Measurements from ENCODE around the gene ADIPOR1.

GRCh38 chr1:202953392-202953791 lies 4.7 kb downstream of the ADIPOR1 start:
- TF ChIP-seq TAF1 (IDR thresholded peaks at IDR 0.05; ENCODE audit: borderline replicate concordance, insufficient read depth, low read length) (no peak), SIN3A (IDR thresholded peaks at IDR 0.05; ENCODE audit: borderline replicate concordance, insufficient read depth, low read length) (no peak), POLR2AphosphoS5 (IDR thresholded peaks at IDR 0.05; ENCODE audit: low read depth, low read length) (no peak), REST (IDR thresholded peaks at IDR 0.05; ENCODE audit: insufficient read depth in 1 of 2, low read depth in 2 of 2, low read length in 2 of 2) (no peak)

Data from PFSK-1 (cell line).